ENCODE data around the gene SIGMAR1. TPM values are rescaled to one million over a fixed set of nuclear protein-coding genes. Genes with fewer than 3 reads are reported as not detected.

SIGMAR1 gene
- total RNA-seq, 1 donor from 2014 or later: 14.1 TPM

GRCh38 chr9:34624475-34625185, 13.0 kb downstream of the SIGMAR1 start:
- H3K9me3 ChIP-seq (ENCODE audit: control insufficient read depth in 3 of 3, low read length in 3 of 3): no peaks in the 10 kb centered on the region
- H3K9ac ChIP-seq (ENCODE audit: low read depth in 1 of 3, low read length in 3 of 3): no peak overlapping the region
- peaks cover 75 to 79% (median 75%) of the 10 kb centered on the region in 3 donors for H3K27me3 ChIP-seq (ENCODE audit: control insufficient read depth in 3 of 3, insufficient read depth in 3 of 3, low read length in 3 of 3)
- no peaks in the 10 kb centered on the region for H3K36me3 ChIP-seq (ENCODE audit: control insufficient read depth in 3 of 3, insufficient read depth in 3 of 3, low read length in 3 of 3)
- no peak overlapping the region for H3K4me3 ChIP-seq (ENCODE audit: low read length in 3 of 3)
- peaks cover 20 to 26% (median 26%) of the 10 kb centered on the region in 3 donors for H3K4me1 ChIP-seq (ENCODE audit: control insufficient read depth in 3 of 3, insufficient read depth in 3 of 3, low read length in 3 of 3)
- H3K27ac ChIP-seq (ENCODE audit: low read depth, low read length): no peak overlapping the region

GRCh38 chr9:34623374-34624235, 14.0 kb downstream of the SIGMAR1 start:
- Histone ChIP-seq H3K9me3 (ENCODE audit: control insufficient read depth in 3 of 3, low read length in 3 of 3) (no peaks in the 10 kb centered on the region), H3K27me3 (ENCODE audit: control insufficient read depth in 3 of 3, insufficient read depth in 3 of 3, low read length in 3 of 3) (peaks cover 66 to 72% (median 68%) of the 10 kb centered on the region in 3 donors), H3K27ac (ENCODE audit: low read depth, low read length) (no peak overlapping the region), H3K4me3 (ENCODE audit: low read length in 3 of 3) (no peak overlapping the region), H3K9ac (ENCODE audit: low read depth in 1 of 3, low read length in 3 of 3) (no peak overlapping the region), H3K36me3 (ENCODE audit: control insufficient read depth in 3 of 3, insufficient read depth in 3 of 3, low read length in 3 of 3) (peaks cover 0 to under 1% (median under 1%) of the 10 kb centered on the region in 3 donors), H3K4me1 (ENCODE audit: control insufficient read depth in 3 of 3, insufficient read depth in 3 of 3, low read length in 3 of 3) (peaks cover 20 to 28% (median 24%) of the 10 kb centered on the region in 3 donors)

GRCh38 chr9:34620061-34620994, 17.3 kb downstream of the SIGMAR1 start, which contains the start of gene DCTN3:
TSS of gene DCTN3 (minus strand) at chr9:34620495. CDS start at chr9:34620464, 31 bp downstream.
- H3K27ac ChIP-seq (ENCODE audit: low read depth, low read length): no peak within 1 kb of the TSS
- H3K4me3 ChIP-seq (ENCODE audit: low read length in 3 of 3): peak within 1 kb of the TSS; percentile 80 to 92 (median 86)
- peaks cover 28 to 31% (median 30%) of the 10 kb centered on the region in 3 donors for H3K36me3 ChIP-seq (ENCODE audit: control insufficient read depth in 3 of 3, insufficient read depth in 3 of 3, low read length in 3 of 3)
- H3K9me3 ChIP-seq (ENCODE audit: control insufficient read depth in 3 of 3, low read length in 3 of 3): no peaks in the 10 kb centered on the region
- H3K9ac ChIP-seq (ENCODE audit: low read depth in 1 of 3, low read length in 3 of 3): peak within 1 kb of the TSS; percentile 79 to 89 (median 79)
- H3K27me3 ChIP-seq (ENCODE audit: control insufficient read depth in 3 of 3, insufficient read depth in 3 of 3, low read length in 3 of 3): peaks cover 34 to 39% (median 38%) of the 10 kb centered on the region in 3 donors
- H3K4me1 ChIP-seq (ENCODE audit: control insufficient read depth in 3 of 3, insufficient read depth in 3 of 3, low read length in 3 of 3): peaks cover 16 to 18% (median 16%) of the 10 kb centered on the region in 3 donors

GRCh38 chr9:34615132-34615531, 22.5 kb downstream of the SIGMAR1 start:
- H3K36me3 ChIP-seq (ENCODE audit: control insufficient read depth in 3 of 3, insufficient read depth in 3 of 3, low read length in 3 of 3): peaks cover 37 to 51% (median 50%) of the 10 kb centered on the region in 3 donors

GRCh38 chr9:34612788-34613390, 24.7 kb downstream of the SIGMAR1 start:
- peak overlapping the region in 2 of 3 donors; percentile 95 to 98 for H3K9ac ChIP-seq (ENCODE audit: low read depth in 1 of 3, low read length in 3 of 3)
- peak overlapping the region; percentile 88 for H3K27ac ChIP-seq (ENCODE audit: low read depth, low read length)
- peak overlapping the region; percentile 72 to 93 (median 82) for H3K4me3 ChIP-seq (ENCODE audit: low read length in 3 of 3)

More at GRCh38 chr9:34615132-34615531, 22.5 kb downstream of the SIGMAR1 start:
- H3K4me1 ChIP-seq (ENCODE audit: control insufficient read depth in 3 of 3, insufficient read depth in 3 of 3, low read length in 3 of 3): peaks cover 33 to 42% (median 33%) of the 10 kb centered on the region in 3 donors
- H3K27me3 ChIP-seq (ENCODE audit: control insufficient read depth in 3 of 3, insufficient read depth in 3 of 3, low read length in 3 of 3): no peaks in the 10 kb centered on the region
- H3K4me3 ChIP-seq (ENCODE audit: low read length in 3 of 3): no peak overlapping the region
- H3K9ac ChIP-seq (ENCODE audit: low read depth in 1 of 3, low read length in 3 of 3): no peak overlapping the region
- no peak overlapping the region for H3K27ac ChIP-seq (ENCODE audit: low read depth, low read length)
- H3K9me3 ChIP-seq (ENCODE audit: control insufficient read depth in 3 of 3, low read length in 3 of 3): no peaks in the 10 kb centered on the region

GRCh38 chr9:34611811-34612787, 25.5 kb downstream of the SIGMAR1 start, which contains the start of gene RPP25L:
TSS of gene RPP25L (minus strand) at chr9:34612097. CDS start at chr9:34611296, 801 bp downstream.
- peaks cover 22 to 38% (median 35%) of the 10 kb centered on the region in 3 donors for H3K36me3 ChIP-seq (ENCODE audit: control insufficient read depth in 3 of 3, insufficient read depth in 3 of 3, low read length in 3 of 3)
- H3K9ac ChIP-seq (ENCODE audit: low read depth in 1 of 3, low read length in 3 of 3): peak within 1 kb of the TSS; percentile 93 to 98 (median 95)
- H3K4me1 ChIP-seq (ENCODE audit: control insufficient read depth in 3 of 3, insufficient read depth in 3 of 3, low read length in 3 of 3): peaks cover 28 to 34% (median 29%) of the 10 kb centered on the region in 3 donors
- H3K4me3 ChIP-seq (ENCODE audit: low read length in 3 of 3): peak within 1 kb of the TSS; percentile 90 to 94 (median 93)
- no peaks in the 10 kb centered on the region for H3K9me3 ChIP-seq (ENCODE audit: control insufficient read depth in 3 of 3, low read length in 3 of 3)
- H3K27ac ChIP-seq (ENCODE audit: low read depth, low read length): peak within 1 kb of the TSS; percentile 88
- H3K27me3 ChIP-seq (ENCODE audit: control insufficient read depth in 3 of 3, insufficient read depth in 3 of 3, low read length in 3 of 3): no peaks in the 10 kb centered on the region

More at GRCh38 chr9:34612788-34613390, 24.7 kb downstream of the SIGMAR1 start:
- H3K36me3 ChIP-seq (ENCODE audit: control insufficient read depth in 3 of 3, insufficient read depth in 3 of 3, low read length in 3 of 3): peaks cover 30 to 46% (median 43%) of the 10 kb centered on the region in 3 donors
- no peaks in the 10 kb centered on the region for H3K27me3 ChIP-seq (ENCODE audit: control insufficient read depth in 3 of 3, insufficient read depth in 3 of 3, low read length in 3 of 3)
- peaks cover 28 to 34% (median 29%) of the 10 kb centered on the region in 3 donors for H3K4me1 ChIP-seq (ENCODE audit: control insufficient read depth in 3 of 3, insufficient read depth in 3 of 3, low read length in 3 of 3)
- no peaks in the 10 kb centered on the region for H3K9me3 ChIP-seq (ENCODE audit: control insufficient read depth in 3 of 3, low read length in 3 of 3)

- Histone ChIP-seq H3K9ac (ENCODE audit: low read depth in 1 of 3, low read length in 3 of 3) (peak overlapping the region; percentile 93 to 98 (median 95)), H3K27ac (ENCODE audit: low read depth, low read length) (peak overlapping the region; percentile 88), H3K9me3 (ENCODE audit: control insufficient read depth in 3 of 3, low read length in 3 of 3) (no peaks in the 10 kb centered on the region), H3K27me3 (ENCODE audit: control insufficient read depth in 3 of 3, insufficient read depth in 3 of 3, low read length in 3 of 3) (no peaks in the 10 kb centered on the region), H3K36me3 (ENCODE audit: control insufficient read depth in 3 of 3, insufficient read depth in 3 of 3, low read length in 3 of 3) (peaks cover 15 to 31% (median 27%) of the 10 kb centered on the region in 3 donors), H3K4me3 (ENCODE audit: low read length in 3 of 3) (peak overlapping the region; percentile 90 to 94 (median 93)), H3K4me1 (ENCODE audit: control insufficient read depth in 3 of 3, insufficient read depth in 3 of 3, low read length in 3 of 3) (peaks cover 28 to 34% (median 29%) of the 10 kb centered on the region in 3 donors)
These were observed 26.3 kb downstream of the SIGMAR1 start for GRCh38 chr9:34611251-34611810.
